BE2C (cell line): ENCODE results near the gene ATP5ME.

ENCODE experiments used
- DNase-seq: peaks from one replicate; pipeline ENCODE4 v3.0.0-alpha.2; 2020
- H3K27me3 ChIP-seq: fragments of 250-450 bp; sonication (Bioruptor Pico); 2 replicates; pipeline ENCODE4 v1.5.1; 2020; ENCODE audit warnings: mild to moderate bottlenecking
- H3K36me3 ChIP-seq: fragments of 250-450 bp; sonication (Bioruptor Pico); 2 replicates; pipeline ENCODE4 v1.5.1; 2020; ENCODE audit warnings: mild to moderate bottlenecking
- H3K4me1 ChIP-seq: fragments of 250-450 bp; sonication (Bioruptor Pico); 2 replicates; pipeline ENCODE4 v1.5.1; 2020
- H3K4me3 ChIP-seq: 2 replicates; pipeline ENCODE4 v1.5.1; 2011; ENCODE audit warnings: low read depth, low read length
- H3K9me3 ChIP-seq: fragments of 250-450 bp; sonication (Bioruptor Pico); 2 replicates; pipeline ENCODE4 v1.5.1; 2020
- TF ChIP-seq, protein P1 (sequence below): IDR thresholded peaks from 2 replicates; pipeline ENCODE4 v1.5.1; 2012; ENCODE audit warnings: mild to moderate bottlenecking, low read depth, low read length

Gene ATP5ME

DNA sequence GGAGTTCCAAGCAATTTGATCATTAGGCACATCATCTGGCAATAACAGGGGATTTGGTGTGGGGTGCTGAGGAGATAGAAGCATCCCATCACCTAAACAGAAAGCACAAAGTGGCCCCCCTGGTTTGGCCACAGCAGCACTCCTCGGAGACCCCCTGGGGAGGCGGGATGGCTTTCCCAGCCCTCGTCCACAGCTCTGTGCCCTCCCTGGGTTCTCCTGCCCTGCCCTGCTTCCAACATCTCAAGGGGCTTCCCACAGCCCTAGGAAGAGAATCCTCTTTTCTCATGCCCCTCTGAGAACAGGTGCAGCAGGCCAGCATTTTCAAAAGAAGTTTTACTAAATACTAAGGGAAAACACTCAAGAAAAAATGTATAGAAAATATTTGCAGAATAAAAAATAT, 12.8 kb downstream of the ATP5ME start:
- no peaks in the 10 kb centered on the region for H3K36me3 ChIP-seq
- TF ChIP-seq, protein P1, sequence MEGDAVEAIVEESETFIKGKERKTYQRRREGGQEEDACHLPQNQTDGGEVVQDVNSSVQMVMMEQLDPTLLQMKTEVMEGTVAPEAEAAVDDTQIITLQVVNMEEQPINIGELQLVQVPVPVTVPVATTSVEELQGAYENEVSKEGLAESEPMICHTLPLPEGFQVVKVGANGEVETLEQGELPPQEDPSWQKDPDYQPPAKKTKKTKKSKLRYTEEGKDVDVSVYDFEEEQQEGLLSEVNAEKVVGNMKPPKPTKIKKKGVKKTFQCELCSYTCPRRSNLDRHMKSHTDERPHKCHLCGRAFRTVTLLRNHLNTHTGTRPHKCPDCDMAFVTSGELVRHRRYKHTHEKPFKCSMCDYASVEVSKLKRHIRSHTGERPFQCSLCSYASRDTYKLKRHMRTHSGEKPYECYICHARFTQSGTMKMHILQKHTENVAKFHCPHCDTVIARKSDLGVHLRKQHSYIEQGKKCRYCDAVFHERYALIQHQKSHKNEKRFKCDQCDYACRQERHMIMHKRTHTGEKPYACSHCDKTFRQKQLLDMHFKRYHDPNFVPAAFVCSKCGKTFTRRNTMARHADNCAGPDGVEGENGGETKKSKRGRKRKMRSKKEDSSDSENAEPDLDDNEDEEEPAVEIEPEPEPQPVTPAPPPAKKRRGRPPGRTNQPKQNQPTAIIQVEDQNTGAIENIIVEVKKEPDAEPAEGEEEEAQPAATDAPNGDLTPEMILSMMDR, result no peak
- H3K9me3 ChIP-seq, result no peaks in the 10 kb centered on the region; the same call in 1 of the 2 replicates
- no peaks in the 10 kb centered on the region for H3K4me1 ChIP-seq
- H3K27me3 ChIP-seq, result no peaks in the 10 kb centered on the region
- no peak for DNase-seq
- no peak overlapping the region for H3K4me3 ChIP-seq

DNA sequence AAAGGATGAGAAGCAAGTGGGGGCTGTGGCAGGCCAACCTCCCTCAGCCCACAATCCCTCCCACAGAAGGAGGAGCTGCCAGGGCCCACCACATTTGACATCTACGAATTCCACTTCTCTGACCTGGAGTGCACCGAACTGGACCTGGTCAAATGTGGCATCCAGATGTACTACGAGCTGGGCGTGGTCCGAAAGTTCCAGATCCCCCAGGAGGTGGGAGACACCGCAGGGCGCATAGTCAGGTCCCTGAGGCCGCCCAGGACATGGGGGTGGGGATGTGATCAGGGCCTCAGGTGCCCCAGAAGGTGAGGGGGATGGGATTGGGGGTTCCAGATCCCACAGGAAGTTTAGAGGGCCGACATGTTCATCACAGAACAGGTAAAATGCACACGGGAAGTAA, 13.7 kb downstream of the ATP5ME start:
- TF ChIP-seq, protein P1, result no peak
- no peaks in the 10 kb centered on the region for H3K27me3 ChIP-seq
- H3K9me3 ChIP-seq, result no peaks in the 10 kb centered on the region; the same call in 1 of the 2 replicates
- DNase-seq, result no peak
- no peaks in the 10 kb centered on the region for H3K4me1 ChIP-seq
- H3K4me3 ChIP-seq, result no peak overlapping the region
- no peaks in the 10 kb centered on the region for H3K36me3 ChIP-seq

DNA sequence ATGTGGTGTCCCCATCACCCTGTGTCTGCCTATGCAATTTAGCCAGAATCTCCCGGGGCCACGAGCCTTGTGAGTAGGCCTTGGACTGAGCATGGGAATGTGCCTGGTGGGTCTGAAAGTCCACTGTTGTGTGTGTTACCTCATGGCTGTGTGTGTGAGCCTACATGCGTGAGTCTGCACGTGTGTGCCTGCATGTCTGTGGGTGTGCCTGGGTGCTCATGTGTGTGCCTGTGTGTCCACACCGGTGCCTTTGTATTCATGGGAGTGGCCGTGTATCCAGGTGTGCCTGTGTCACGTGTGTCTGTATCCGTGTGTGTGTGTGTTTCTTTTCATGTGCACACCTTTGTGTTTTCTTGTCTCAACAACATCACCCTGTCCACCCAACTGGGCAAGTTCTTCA, 14.2 kb downstream of the ATP5ME start:
- no peaks in the 10 kb centered on the region for H3K27me3 ChIP-seq
- no peak overlapping the region for H3K4me3 ChIP-seq
- no peaks in the 10 kb centered on the region for H3K36me3 ChIP-seq
- H3K9me3 ChIP-seq, result no peaks in the 10 kb centered on the region; the same call in 1 of the 2 replicates
- no peaks in the 10 kb centered on the region for H3K4me1 ChIP-seq
- no peak for DNase-seq
- TF ChIP-seq, protein P1, result no peak

DNA sequence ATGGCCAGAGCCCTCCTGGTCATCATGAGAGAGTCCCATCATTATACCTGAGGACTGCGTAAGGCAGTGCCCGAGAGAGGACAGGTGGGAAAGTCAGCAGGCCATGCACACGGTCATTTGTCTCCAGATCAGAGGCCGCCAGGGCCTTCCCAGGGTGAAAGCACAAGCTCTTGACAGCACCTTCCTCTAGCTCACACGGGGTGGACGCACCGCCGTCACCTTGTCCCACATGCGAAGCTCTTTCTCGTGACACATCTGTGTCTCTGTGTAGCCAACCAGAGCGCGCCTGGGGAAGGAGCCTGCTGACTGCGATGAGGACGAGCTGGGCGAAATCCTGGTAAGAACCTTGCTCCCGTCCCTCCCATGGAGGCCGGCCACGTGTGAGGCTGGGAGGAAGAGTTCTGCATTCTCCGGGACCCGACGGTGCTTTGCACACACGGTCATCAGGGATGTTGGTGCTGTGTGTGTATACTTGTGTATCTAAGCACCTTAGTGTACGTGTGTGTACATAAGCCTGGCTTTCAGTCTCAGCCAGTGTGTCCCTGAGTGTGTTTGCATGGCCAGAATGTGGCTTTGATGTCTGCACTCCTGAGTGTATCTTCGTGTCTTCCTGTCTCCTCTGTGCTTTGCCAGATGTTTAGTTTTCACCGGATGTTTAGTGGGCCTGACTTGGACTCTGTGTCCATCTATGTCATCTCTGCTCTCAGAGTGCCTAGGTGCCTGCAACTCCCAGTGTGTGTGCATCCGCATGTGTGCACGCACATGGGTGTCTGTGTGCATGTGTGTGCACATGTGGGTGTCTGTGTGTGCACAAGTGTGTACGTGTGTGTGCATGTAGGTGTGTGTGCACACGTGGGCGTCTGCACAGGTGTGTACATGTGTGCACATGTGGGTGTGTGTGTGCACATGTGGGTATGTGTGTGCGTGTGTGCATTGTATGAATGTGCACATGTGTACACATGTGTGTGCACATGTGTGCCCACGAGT, 15.1 kb downstream of the ATP5ME start:
- Histone ChIP-seq H3K27me3 (no peaks in the 10 kb centered on the region), H3K9me3 (no peaks in the 10 kb centered on the region; the same call in 1 of the 2 replicates), H3K4me3 (no peak overlapping the region), H3K4me1 (no peaks in the 10 kb centered on the region), H3K36me3 (no peaks in the 10 kb centered on the region)
- TF ChIP-seq, protein P1, result no peak
- DNase-seq, result no peak

DNA sequence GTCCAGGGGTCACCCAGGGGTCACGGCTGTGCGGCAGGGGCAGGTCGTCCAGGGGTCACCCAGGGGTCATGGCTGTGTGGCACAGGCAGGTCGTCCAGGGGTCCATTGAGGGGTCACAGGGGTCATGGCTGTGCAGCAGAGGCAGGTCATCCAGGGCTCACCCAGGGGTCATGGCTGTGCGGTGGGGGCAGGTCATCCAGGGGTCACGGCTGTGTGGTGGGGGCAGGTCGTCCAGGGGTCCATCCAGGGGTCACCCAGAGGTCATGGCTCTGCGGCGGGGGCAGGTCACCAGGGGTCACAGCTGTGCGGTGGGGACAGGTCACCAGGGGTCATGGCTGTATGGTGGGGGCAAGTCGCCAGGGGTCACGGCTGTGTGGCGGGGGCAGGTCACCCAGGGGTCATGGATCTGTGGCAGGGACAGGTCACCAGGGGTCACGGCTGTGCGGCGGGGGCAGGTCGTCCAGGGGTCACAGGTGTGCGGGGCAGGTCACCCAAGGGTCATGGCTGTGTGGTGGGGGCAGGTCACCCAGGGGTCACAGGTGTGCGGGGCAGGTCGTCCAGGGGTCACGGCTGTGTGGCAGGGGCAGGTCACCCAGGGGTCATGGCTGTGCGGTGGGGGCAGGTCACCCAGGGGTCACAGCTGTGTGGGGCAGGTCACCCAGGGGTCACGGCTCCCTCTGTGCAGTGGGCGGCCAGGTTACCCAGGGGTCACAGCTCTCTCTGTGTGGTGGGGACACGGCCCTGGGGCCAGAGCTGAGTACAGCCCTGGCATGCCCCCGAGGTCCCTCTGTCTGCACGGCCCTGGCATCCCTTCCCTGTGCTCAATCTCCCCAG, 16.0 kb downstream of the ATP5ME start:
- Histone ChIP-seq H3K4me3 (no peak overlapping the region), H3K27me3 (no peaks in the 10 kb centered on the region), H3K9me3 (no peaks in the 10 kb centered on the region; the same call in 1 of the 2 replicates), H3K36me3 (no peaks in the 10 kb centered on the region), H3K4me1 (no peaks in the 10 kb centered on the region)
- DNase-seq, result no peak
- TF ChIP-seq, protein P1, result no peak
